Measurements from ENCODE around the gene C1orf232.

The C1orf232 gene

GRCh38 chr1:26122988-26123973, 45.5 kb downstream of the C1orf232 start:
- DNase-seq, result peak in 1 of 2 donors; percentile 61

DNA sequence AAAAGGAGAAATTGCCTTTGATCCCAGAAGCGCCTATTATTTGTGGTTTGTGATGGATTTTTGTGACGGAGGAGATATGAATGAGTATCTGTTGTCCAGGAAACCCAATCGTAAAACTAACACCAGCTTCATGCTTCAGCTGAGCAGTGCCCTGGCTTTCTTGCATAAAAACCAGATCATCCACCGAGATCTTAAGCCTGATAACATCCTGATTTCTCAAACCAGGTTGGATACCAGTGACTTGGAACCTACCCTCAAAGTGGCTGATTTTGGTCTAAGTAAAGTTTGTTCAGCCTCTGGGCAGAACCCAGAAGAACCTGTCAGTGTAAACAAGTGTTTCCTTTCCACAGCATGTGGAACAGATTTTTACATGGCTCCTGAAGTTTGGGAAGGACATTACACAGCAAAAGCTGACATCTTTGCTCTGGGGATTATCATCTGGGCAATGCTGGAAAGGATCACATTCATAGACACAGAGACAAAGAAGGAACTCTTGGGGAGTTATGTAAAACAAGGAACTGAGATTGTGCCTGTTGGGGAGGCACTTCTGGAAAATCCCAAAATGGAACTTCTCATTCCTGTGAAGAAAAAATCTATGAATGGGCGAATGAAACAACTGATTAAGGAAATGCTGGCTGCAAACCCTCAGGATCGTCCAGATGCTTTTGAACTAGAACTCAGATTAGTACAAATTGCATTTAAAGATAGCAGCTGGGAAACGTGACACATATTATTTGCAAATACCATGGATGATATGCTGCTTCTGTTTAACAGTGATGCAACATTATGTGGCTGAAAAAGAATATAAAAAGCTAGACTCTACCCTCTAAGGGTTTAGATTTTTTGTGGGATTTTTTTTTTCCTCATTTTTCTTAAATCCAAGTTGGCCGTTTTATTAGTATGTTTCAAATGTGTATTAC, 46.6 kb downstream of the C1orf232 start:
- no peak for DNase-seq

GRCh38 chr1:26119892-26120608, 48.7 kb downstream of the C1orf232 start:
- peak in 1 of 2 donors; percentile 38 for DNase-seq

- DNase-seq, result no peak
These were observed 54.4 kb downstream of the C1orf232 start for GRCh38 chr1:26114165-26114927.
